Stimulated activated CD4-positive, alpha-beta T cell treated with anti-CD3 and anti-CD28 coated beads, Interleukin-12 subunit alpha, Interleukin-12 subunit beta, amount 100 ng/mL, for 4 hours (primary cell): ENCODE data around the gene TRMT10A.

Experiments used
- DNase-seq: peaks from one replicate; pipeline ENCODE4 v3.0.0-alpha.2; 2020

TRMT10A gene

GRCh38 chr4:99563310-99564186 is at the start of gene TRMT10A:
TRMT10A (minus strand) TSS chr4:99564039; CDS start chr4:99559338, 4,701 bp downstream.
- DNase-seq, result peak; percentile 93

DNA sequence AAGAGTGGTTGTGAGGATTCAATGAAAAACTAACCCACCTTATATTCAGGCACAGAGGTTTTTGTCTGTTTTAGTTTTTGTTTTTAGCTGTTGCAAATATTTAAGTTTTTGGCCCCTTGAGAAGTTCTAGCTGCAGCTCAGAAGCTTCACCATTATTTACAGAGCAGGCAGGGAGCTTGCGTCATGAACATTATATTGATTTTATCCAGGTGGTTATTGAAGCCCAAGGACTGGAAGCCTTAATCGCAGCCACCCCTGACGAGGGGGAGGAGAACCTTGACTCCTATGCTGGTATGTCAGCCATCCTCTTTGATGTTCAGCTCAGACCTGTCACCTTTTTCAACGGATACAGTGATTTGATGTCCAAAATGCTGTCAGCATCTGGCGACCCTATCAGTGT is 48.9 kb upstream of the TRMT10A start:
- DNase-seq, result no peak

- no peak for DNase-seq
Observed at GRCh38 chr4:99612281-99612680, 48.4 kb upstream of the TRMT10A start.

- DNase-seq, result no peak
Observed at GRCh38 chr4:99610605-99611175, 46.9 kb upstream of the TRMT10A start.

GRCh38 chr4:99608417-99608816 is 44.6 kb upstream of the TRMT10A start:
- DNase-seq, result no peak

DNA sequence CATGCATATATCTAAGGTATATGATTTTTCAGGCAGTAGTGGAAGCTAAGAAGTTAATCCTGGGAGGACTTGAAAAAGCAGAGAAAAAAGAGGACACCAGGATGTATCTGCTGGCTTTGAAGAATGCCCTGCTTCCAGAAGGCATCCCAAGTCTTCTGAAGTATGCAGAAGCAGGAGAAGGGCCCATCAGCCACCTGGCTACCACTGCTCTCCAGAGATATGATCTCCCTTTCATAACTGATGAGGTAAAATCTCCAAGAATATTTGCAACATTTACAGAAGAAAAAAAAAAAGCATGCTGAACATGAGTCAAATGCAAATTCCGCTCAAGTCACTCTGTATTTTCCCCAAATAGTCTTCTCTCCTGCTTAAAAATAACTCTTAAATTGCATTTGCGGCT is 42.9 kb upstream of the TRMT10A start:
- no peak for DNase-seq

GRCh38 chr4:99594818-99595217 is 31.0 kb upstream of the TRMT10A start:
- no peak for DNase-seq

- DNase-seq, result no peak
Observed at GRCh38 chr4:99593781-99594641, 30.2 kb upstream of the TRMT10A start.

- no peak for DNase-seq
Observed at GRCh38 chr4:99591757-99592156, 27.9 kb upstream of the TRMT10A start.

DNA sequence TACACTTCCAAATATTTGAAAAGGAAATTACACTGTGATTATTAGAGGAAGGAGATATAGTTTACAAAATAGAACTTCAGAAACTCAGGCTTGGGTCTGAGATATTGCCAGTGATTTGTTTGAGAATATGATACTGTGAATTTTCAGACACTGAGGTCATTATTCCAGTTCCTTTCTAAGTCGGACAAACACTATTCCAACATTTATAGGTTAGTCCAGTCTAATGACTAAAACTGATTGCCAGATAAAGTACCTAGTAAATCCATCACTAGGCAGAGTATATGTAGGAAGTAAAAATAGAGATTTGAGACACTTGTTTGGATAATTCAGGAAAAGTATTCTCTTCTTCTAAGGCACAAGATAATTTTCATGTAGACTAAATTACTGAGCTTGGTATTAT is 24.0 kb upstream of the TRMT10A start:
- DNase-seq, result no peak

- DNase-seq, result no peak
Observed at GRCh38 chr4:99587309-99587708, 23.5 kb upstream of the TRMT10A start.

DNA sequence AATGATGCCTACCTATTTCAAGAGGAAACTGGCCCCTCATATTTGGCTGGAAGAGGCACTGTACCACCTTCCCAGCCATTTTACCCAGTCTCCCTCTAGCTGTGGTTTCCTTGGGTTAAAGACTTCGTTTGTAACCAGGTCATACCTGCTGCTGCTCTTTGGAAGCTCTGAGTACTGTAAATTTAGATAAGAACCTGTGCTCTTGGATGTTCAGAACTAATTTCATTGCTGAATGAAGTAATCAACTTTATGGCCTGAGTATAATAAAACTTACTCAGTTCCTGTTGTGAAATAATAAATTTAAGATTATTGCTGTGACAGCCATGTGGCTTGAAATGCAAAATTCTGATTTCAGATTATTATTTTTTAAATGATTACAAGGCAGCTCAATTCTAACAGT is 23.0 kb upstream of the TRMT10A start:
- DNase-seq, result no peak

DNA sequence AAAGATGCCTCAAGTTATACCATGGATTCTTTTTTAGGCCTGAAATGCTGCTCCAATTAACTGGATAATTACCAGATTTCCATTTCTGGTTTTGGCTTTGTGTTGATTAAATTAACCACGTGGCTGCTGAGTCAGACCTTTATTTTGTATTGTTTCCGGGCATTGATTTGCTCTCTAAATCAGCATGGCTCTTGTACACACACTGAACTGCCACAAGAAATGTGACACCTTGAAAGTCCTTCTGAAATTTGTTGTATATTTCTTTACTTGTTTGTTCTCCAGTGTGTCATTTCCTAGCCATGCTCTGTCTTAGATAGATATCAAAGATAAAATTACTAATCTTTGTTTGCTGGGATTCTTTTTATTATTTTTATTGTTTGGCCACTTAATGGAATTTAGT is 22.5 kb upstream of the TRMT10A start:
- DNase-seq, result no peak

GRCh38 chr4:99585516-99585915 is 21.7 kb upstream of the TRMT10A start:
- DNase-seq, result no peak

DNA sequence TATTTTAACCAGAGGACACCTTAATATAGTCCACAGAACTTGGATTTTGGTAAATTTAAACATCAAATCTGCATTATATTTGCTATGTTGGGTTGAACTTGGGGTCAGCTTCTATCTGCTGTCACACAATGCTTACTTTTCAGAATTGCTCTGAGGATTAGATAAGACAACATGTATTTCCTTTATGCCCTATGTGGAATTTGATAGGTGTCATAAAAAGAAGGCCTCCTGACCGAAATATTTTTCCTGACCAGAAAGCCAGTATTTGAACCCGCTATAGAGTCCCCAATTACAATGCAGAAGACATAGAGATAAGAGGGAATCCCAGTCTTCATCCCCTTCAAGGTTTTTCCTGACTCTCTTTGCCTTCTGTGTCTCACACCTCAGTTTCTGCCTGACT is 14.9 kb upstream of the TRMT10A start:
- no peak for DNase-seq

- no peak for DNase-seq
Observed at GRCh38 chr4:99574530-99575324, 10.9 kb upstream of the TRMT10A start, which contains the start of gene MTTP. MTTP (plus strand) TSS chr4:99574824; CDS start chr4:99574910, 86 bp downstream.

- DNase-seq, result no peak
Observed at GRCh38 chr4:99573735-99574368, 10.0 kb upstream of the TRMT10A start.

DNA sequence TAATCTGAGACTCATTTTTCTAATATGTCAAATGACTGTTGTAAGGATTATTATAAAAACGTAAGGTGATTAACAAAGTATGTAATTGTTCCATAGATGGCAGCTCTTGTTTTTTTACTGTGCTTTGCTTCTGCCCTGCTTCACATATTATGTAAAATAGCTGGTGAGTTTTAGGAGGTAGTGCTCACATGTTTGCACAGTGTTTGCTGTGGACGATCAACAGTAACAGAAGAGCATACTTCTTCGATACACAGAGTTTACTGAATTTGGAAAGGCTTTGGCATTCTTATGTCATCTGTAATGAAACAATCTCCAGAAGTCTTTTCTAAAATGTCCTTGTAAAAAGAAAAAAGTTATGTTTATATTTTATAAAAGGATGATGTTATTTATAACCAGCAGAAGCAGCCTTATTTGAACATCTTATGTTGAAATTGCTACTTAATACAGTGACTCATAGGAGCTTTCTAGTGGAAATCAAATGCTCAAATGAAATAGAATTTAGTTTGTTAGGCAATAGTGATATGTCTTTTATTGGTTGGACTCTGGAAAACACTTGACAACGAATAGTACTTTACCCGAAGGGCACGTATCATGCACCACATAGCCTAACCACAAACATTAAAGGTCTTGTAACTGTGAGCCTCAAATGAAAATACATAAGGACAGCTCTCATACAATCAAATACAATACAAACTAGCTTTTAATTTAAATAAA is 8.8 kb upstream of the TRMT10A start:
- DNase-seq, result no peak

- no peak for DNase-seq
Observed at GRCh38 chr4:99571883-99572282, 8.0 kb upstream of the TRMT10A start.

GRCh38 chr4:99564921-99565320 is 1.1 kb upstream of the TRMT10A start:
- DNase-seq, result no peak

GRCh38 chr4:99552872-99553271 is 11.0 kb downstream of the TRMT10A start:
- DNase-seq, result no peak
